Activated CD8-positive, alpha-beta memory T cell treated with anti-CD3 and anti-CD28 coated beads, Interleukin-2, amount 50 U/mL, for 1 hour (primary cell): ENCODE results near the gene RPE.

ENCODE experiments used
- DNase-seq: peaks from one replicate; pipeline ENCODE4 v3.0.0-alpha.2; 2020; ENCODE audit errors: extremely low read depth

Gene RPE

GRCh38 chr2:210002158-210003157 is at the start of gene RPE:
Gene RPE (plus strand): TSS chr2:210002638. CDS start chr2:210002662, 24 bp downstream.
- DNase-seq: peak; percentile 89

GRCh38 chr2:209956271-209956670 is 46.2 kb upstream of the RPE start:
- no peak for DNase-seq

- DNase-seq: no peak
These were observed 44.4 kb upstream of the RPE start for GRCh38 chr2:209958016-209958415.

GRCh38 chr2:209960045-209960444 is 42.4 kb upstream of the RPE start:
- no peak for DNase-seq

GRCh38 chr2:209960676-209961630 is 41.5 kb upstream of the RPE start:
- no peak for DNase-seq

GRCh38 chr2:209965723-209966122 is 36.7 kb upstream of the RPE start:
- no peak for DNase-seq

GRCh38 chr2:209969692-209970091 is 32.7 kb upstream of the RPE start:
- DNase-seq: no peak

GRCh38 chr2:209970271-209970670 is 32.2 kb upstream of the RPE start:
- DNase-seq: no peak

- no peak for DNase-seq
These were observed 31.7 kb upstream of the RPE start for GRCh38 chr2:209970711-209971110.

- DNase-seq: no peak
These were observed 29.1 kb upstream of the RPE start for GRCh38 chr2:209973328-209973727.

GRCh38 chr2:209974576-209974975 is 27.9 kb upstream of the RPE start:
- DNase-seq: no peak

- no peak for DNase-seq
These were observed 25.6 kb upstream of the RPE start for GRCh38 chr2:209976698-209977385.

GRCh38 chr2:209977386-209978239 is 24.8 kb upstream of the RPE start:
- no peak for DNase-seq

GRCh38 chr2:209984291-209984690 is 18.1 kb upstream of the RPE start:
- no peak for DNase-seq

GRCh38 chr2:209985874-209986273 is 16.6 kb upstream of the RPE start:
- no peak for DNase-seq

- no peak for DNase-seq
These were observed 16.0 kb upstream of the RPE start for GRCh38 chr2:209986415-209986814.

GRCh38 chr2:209988010-209988409 is 14.4 kb upstream of the RPE start:
- DNase-seq: no peak

- DNase-seq: no peak
These were observed 11.6 kb upstream of the RPE start for GRCh38 chr2:209990838-209991237.

- no peak for DNase-seq
These were observed 8.5 kb upstream of the RPE start for GRCh38 chr2:209993968-209994367.

GRCh38 chr2:209998596-209998995 is 3.8 kb upstream of the RPE start:
- DNase-seq: no peak
